Measurements from ENCODE around the gene MCC. TPM values are rescaled to one million over a fixed set of nuclear protein-coding genes. Genes with fewer than 3 reads are reported as not detected.
A peak's percentile ranks its signal among the peaks of the same experiment; 100 is the strongest.

Gene MCC
- total RNA-seq, 1 donor from 2014 or later: 29.4 TPM

- ATAC-seq (ENCODE audit: poor library complexity) (no peak), DNase-seq (no peak)
- intact Hi-C loops (cut with DNase I): no loop called here
Observed at GRCh38 chr5:113058269-113058668, 430.0 kb downstream of the MCC start.

DNA sequence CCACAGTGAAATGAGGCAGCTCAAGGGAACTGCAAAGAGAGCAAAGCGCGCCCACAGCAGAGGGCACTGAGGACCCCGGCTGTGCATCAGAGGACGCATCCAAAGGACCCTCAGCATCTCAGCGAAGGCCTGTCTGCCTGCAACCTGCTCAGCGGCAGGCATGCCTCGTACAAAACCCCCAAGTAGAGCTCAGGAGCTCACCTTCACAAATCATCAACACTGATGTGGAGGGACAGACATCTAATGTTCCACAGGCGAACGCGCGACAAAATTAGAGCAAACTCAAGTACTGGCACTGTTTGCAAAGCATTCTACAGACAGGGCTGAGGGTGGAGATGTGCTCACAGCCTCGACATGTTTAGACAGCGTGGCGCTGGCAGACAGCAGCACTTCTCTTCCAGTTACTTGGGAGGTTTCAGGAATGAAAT, 430.7 kb downstream of the MCC start:
- ATAC-seq (ENCODE audit: poor library complexity) (peak; percentile 38), DNase-seq (no peak)
- intact Hi-C loops (cut with DNase I): no loop called here

GRCh38 chr5:113056988-113057387, 431.3 kb downstream of the MCC start:
- intact Hi-C loops (cut with DNase I): no loop called here
- DNase-seq (no peak), ATAC-seq (ENCODE audit: poor library complexity) (no peak)

- DNase-seq: no peak
- no peak for ATAC-seq (ENCODE audit: poor library complexity)
- intact Hi-C loops (cut with DNase I): no loop called here
Observed at GRCh38 chr5:113054899-113055298, 433.4 kb downstream of the MCC start.

- DNase-seq (no peak), ATAC-seq (ENCODE audit: poor library complexity) (peak; percentile 15)
- intact Hi-C loops (cut with DNase I): no loop called here
Observed at GRCh38 chr5:113053511-113053995, 434.7 kb downstream of the MCC start.

DNA sequence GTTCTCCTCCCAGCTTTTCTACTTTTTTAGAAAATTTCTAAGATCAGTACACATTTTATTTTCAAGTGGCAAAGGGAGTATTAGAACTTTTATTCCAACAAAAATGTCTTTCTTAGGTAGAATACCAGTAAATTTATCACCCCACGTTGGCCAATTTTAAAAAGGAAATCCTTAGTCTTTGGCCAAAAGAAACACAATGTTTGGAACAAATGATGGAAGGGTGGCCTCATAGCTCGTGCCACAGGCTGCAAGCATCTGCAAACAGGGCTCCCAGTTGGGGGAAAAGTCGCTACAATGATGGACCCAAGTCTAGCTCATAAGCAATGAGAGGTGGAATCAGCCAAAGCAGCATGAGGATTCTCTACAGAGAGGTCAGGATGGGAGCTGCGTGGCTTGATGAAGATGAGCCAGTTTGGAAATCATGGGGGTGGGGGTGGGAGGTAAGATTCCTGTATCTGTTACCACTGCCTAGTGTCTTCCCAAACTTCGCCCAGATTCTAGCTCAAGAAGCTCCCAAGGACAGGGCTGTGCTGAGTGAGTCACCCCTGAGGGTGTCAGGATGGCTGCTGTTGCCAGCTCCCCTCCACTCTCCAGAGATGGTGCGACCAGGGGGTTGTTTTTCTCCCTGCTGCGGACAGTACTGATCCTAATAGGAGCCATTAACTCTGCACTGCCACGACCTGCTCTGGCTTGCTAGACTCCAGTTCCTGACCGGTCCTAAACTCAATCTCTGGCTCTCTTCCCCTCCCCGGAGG, 436.0 kb downstream of the MCC start:
- DNase-seq: no peak
- intact Hi-C loops (cut with DNase I): no loop called here
- ATAC-seq (ENCODE audit: poor library complexity): no peak

GRCh38 chr5:113050721-113051382, 437.4 kb downstream of the MCC start:
- intact Hi-C loops (cut with DNase I): no loop called here
- DNase-seq: no peak
- peak; percentile 41 for ATAC-seq (ENCODE audit: poor library complexity)

DNA sequence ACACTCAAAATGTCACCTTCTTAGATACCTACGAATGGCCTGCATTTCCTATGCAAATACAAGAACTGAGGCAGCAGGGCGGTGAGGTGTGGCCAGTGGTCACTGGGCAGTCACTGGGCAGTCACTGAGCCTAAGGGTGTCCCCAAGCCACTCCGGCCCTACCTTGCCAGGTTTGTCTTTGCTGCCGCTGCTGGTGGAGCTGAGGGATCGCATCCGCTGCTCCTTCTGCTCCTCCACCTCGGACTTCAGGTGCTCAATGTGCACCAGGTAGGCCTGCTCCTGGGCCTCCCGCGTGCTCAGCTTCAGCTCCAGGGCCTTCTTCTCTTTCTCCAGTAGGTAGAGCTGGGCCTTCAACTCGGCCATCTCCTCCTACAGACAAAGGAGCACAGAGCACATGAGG, 439.3 kb downstream of the MCC start:
- DNase-seq: no peak
- intact Hi-C loops (cut with DNase I): no loop called here
- no peak for ATAC-seq (ENCODE audit: poor library complexity)

- DNase-seq (no peak), ATAC-seq (ENCODE audit: poor library complexity) (no peak)
- intact Hi-C loops (cut with DNase I): no loop called here
Observed at GRCh38 chr5:113047733-113048652, 440.3 kb downstream of the MCC start.

GRCh38 chr5:113047234-113047633, 441.0 kb downstream of the MCC start:
- intact Hi-C loops (cut with DNase I): no loop called here
- no peak for DNase-seq
- no peak for ATAC-seq (ENCODE audit: poor library complexity)

GRCh38 chr5:113044776-113045465, 443.3 kb downstream of the MCC start:
- intact Hi-C loops (cut with DNase I): no loop called here
- DNase-seq (no peak), ATAC-seq (ENCODE audit: poor library complexity) (peak; percentile 11)

- ATAC-seq (ENCODE audit: poor library complexity): peak; percentile 95
- DNase-seq: peak; percentile 79
- intact Hi-C loops (cut with DNase I): no loop called here
Observed at GRCh38 chr5:113043491-113043931, 444.7 kb downstream of the MCC start.

- no peak for DNase-seq
- no peak for ATAC-seq (ENCODE audit: poor library complexity)
- intact Hi-C loops (cut with DNase I): no loop called here
Observed at GRCh38 chr5:113042491-113043243, 445.6 kb downstream of the MCC start.

- intact Hi-C loops (cut with DNase I): no loop called here
- ATAC-seq (ENCODE audit: poor library complexity) (no peak), DNase-seq (no peak)
Observed at GRCh38 chr5:113040672-113041260, 447.5 kb downstream of the MCC start.

- intact Hi-C loops (cut with DNase I): no loop called here
- ATAC-seq (ENCODE audit: poor library complexity) (no peak), DNase-seq (no peak)
Observed at GRCh38 chr5:113039934-113040285, 448.3 kb downstream of the MCC start.

GRCh38 chr5:113039229-113039933, 448.9 kb downstream of the MCC start:
- intact Hi-C loops (cut with DNase I): no loop called here
- ATAC-seq (ENCODE audit: poor library complexity): no peak
- DNase-seq: no peak

GRCh38 chr5:113038714-113039113, 449.5 kb downstream of the MCC start:
- intact Hi-C loops (cut with DNase I): no loop called here
- ATAC-seq (ENCODE audit: poor library complexity): no peak
- no peak for DNase-seq

All from Right ventricle myocardium superior (tissue), 1 donor.